K562 (cell line): Measurements from ENCODE around the gene HNMT. TPM values are rescaled to one million over a fixed set of nuclear protein-coding genes. Genes with fewer than 3 reads are reported as not detected.

ENCODE experiments used
- ATAC-seq: fragments of 200-7000 bp; cut with Tn5 transposase; 3 replicates; pipeline ENCODE4 v1.9.1; 2020; ENCODE audit warnings: moderate library complexity
- BruUV-seq: library from RNA; stranded (reverse); fragments of 400-500 nt; replicated peaks from 2 replicates; lab custom pipeline; 2021; lab: Mats Ljungman, UMichigan
- CTCF ChIA-PET: fragments of 300-600 bp; formaldehyde crosslinking; extraction: SDS; loops from one replicate; lab custom pipeline; 2021; ENCODE audit warnings: low intra/inter-chr PET ratio; lab: Yijun Ruan, JAX
- POLR2A ChIA-PET: fragments of 300-600, 350-650 bp; sonication (Branson Sonifier 250); formaldehyde crosslinking; extraction: SDS; loops from one replicate; lab custom pipeline; 2021; ENCODE audit warnings: antibody characterized with exemption, inconsistent platforms; lab: Yijun Ruan, JAX
- DNase-seq, 4 experiments: peaks; one replicate each; pipeline versions ENCODE4 v3.0.0 to v3.0.0-alpha.2; 2011 to 2018; ENCODE audit warnings: low spot score in 3 of 4, mixed read lengths in 3 of 4; ENCODE audit errors: extremely low read depth in 1 of 4
- FAIRE-seq: peaks from 2 replicates; lab custom pipeline; 2011; peaks lifted over from hg19 to GRCh38; lab: Jason Lieb, UNC
- H2AFZ ChIP-seq: 2 replicates; pipeline ENCODE4 v1.6.0; 2011; ENCODE audit warnings: low read depth, low read length, control low read depth, inconsistent platforms
- H3K27ac ChIP-seq: fragments of 200-600 bp; 3 replicates; pipeline ENCODE4 v1.8.0; 2011; ENCODE audit warnings: low read depth, mild to moderate bottlenecking, control low read depth, inconsistent platforms, low read length, moderate library complexity, mixed read lengths; ENCODE audit errors: extremely low read depth
- H3K27me3 ChIP-seq, 2 experiments: fragments of 300-600 bp in 1 of 2; 2 replicates in 1 of 2; 3 replicates in 1 of 2; pipeline versions ENCODE4 v1.6.0 to v1.8.0; 2011; ENCODE audit warnings: inconsistent platforms in 2 of 2, low read length in 2 of 2, mild to moderate bottlenecking in 1 of 2, mixed read lengths in 1 of 2, moderate library complexity in 1 of 2; ENCODE audit not compliant: control insufficient read depth in 2 of 2, insufficient read depth in 2 of 2
- H3K36me3 ChIP-seq: fragments of 300-600 bp; 3 replicates; pipeline ENCODE4 v1.8.0; 2011; ENCODE audit warnings: mild to moderate bottlenecking, low read length, inconsistent platforms; ENCODE audit not compliant: control insufficient read depth, insufficient read depth
- H3K4me1 ChIP-seq, 2 experiments: fragments of 200-600 bp in 1 of 2; replicated peaks in 1 of 2; 2 replicates in 1 of 2; 3 replicates in 1 of 2; pipeline versions ENCODE4 v1.5.1 to v1.8.0; 2011; ENCODE audit warnings: inconsistent platforms in 2 of 2, low read length in 2 of 2, mild to moderate bottlenecking in 1 of 2, mixed read lengths in 1 of 2, moderate library complexity in 1 of 2; ENCODE audit not compliant: control insufficient read depth in 2 of 2, insufficient read depth in 2 of 2
- H3K4me2 ChIP-seq: 2 replicates; pipeline ENCODE4 v1.6.1; 2011; ENCODE audit warnings: low read length, control low read depth, inconsistent platforms, mixed read lengths; ENCODE audit not compliant: insufficient read depth
- H3K4me3 ChIP-seq: fragments of 200-600 bp; sonication (generic), shearing (Covaris generic); 2 replicates; pipeline ENCODE4 v1.5.1; 2016; ENCODE audit warnings: control low read depth, inconsistent platforms
- H3K79me2 ChIP-seq: fragments of 200-600 bp; 3 replicates; pipeline ENCODE4 v1.8.0; 2011; ENCODE audit warnings: low read length, inconsistent platforms; ENCODE audit not compliant: control insufficient read depth, insufficient read depth
- H3K9ac ChIP-seq, 2 experiments: 2 replicates each; pipeline versions ENCODE4 v1.6.0 to v1.6.1; 2011; ENCODE audit warnings: low read depth in 2 of 2, low read length in 2 of 2, control low read depth in 1 of 2, inconsistent platforms in 1 of 2, mild to moderate bottlenecking in 1 of 2, mixed read lengths in 1 of 2; ENCODE audit not compliant: insufficient read depth in 1 of 2
- H3K9me1 ChIP-seq: one replicate; pipeline ENCODE4 v1.6.0; 2011; ENCODE audit warnings: inconsistent platforms, mild to moderate bottlenecking, low read length, moderate library complexity; ENCODE audit not compliant: control insufficient read depth, insufficient read depth
- H3K9me3 ChIP-seq: replicated peaks from 2 replicates; pipeline ENCODE4 v1.5.1; 2011; ENCODE audit warnings: low read depth, low read length, inconsistent platforms; ENCODE audit not compliant: control insufficient read depth, insufficient read depth
- H4K20me1 ChIP-seq: replicated peaks from 2 replicates; pipeline ENCODE4 v1.6.1; 2011; ENCODE audit warnings: low read length, inconsistent platforms, mixed read lengths; ENCODE audit not compliant: control insufficient read depth, insufficient read depth
- BRCA1 ChIP-seq, 2 experiments: fragments of 450-650 bp in 1 of 2; sonication (generic) in 1 of 2; formaldehyde crosslinking in 1 of 2; IDR thresholded peaks; 2 replicates each; pipeline versions ENCODE4 v1.5.0 to v1.6.1; 2017 to 2020; ENCODE audit warnings: mild to moderate bottlenecking in 1 of 2, missing genetic modification reagents in 1 of 2
- CTBP1 ChIP-seq: fragments of 450-650 bp; IDR thresholded peaks from 2 replicates; pipeline ENCODE4 v1.6.1; 2016; ENCODE audit warnings: borderline replicate concordance
- DPF2 ChIP-seq: fragments of 450-650 bp; IDR thresholded peaks from 2 replicates; pipeline ENCODE4 v1.6.1; 2016
- HOMEZ ChIP-seq: fragments of 250-450 bp; sonication (Bioruptor Pico); IDR thresholded peaks from 2 replicates; pipeline ENCODE4 v1.4.0; 2020; ENCODE audit warnings: mild to moderate bottlenecking, moderate library complexity
- PRMT5 ChIP-seq: sonication (generic); formaldehyde crosslinking; IDR thresholded peaks from 2 replicates; pipeline ENCODE4 v1.5.0; 2020; ENCODE audit warnings: missing genetic modification reagents
- SLC30A9 ChIP-seq: fragments of 250-450 bp; sonication (Bioruptor Pico); IDR thresholded peaks from 2 replicates; pipeline ENCODE4 v1.8.0; 2022; ENCODE audit warnings: mild to moderate bottlenecking, moderate library complexity
- SP1 ChIP-seq: sonication (generic); formaldehyde crosslinking; IDR thresholded peaks from 2 replicates; pipeline ENCODE4 v1.8.1; 2022; ENCODE audit warnings: mild to moderate bottlenecking, missing genetic modification reagents
- SPI1 ChIP-seq: IDR thresholded peaks from 2 replicates; pipeline ENCODE4 v1.6.1; 2011; ENCODE audit warnings: low read depth, low read length, control low read depth, borderline replicate concordance
- ZNF766 ChIP-seq: fragments of 200-800 bp; sonication (Bioruptor generic); conservative IDR thresholded peaks from 2 replicates; pipeline ENCODE4 v1.6.1; 2016; ENCODE audit warnings: missing genetic modification characterization, missing compliant biosample characterization
- WGBS: fragments of 100-300 bp; shearing (Covaris generic); methylation state at CpG from one replicate; pipeline ENCODE4 v1.1.6; 2016; ENCODE audit warnings: low coverage, mixed read lengths; ENCODE audit not compliant: insufficient coverage; ENCODE audit errors: missing lambda C conversion rate; 5-methylcytosine and 5-hydroxymethylcytosine counted together
- in situ Hi-C: fragments of 300-500 bp; cut with MboI; formaldehyde crosslinking; loops from 4 replicates; pipeline ENCODE4 v1.15.0; 2018; ENCODE audit warnings: inconsistent platforms, mixed read lengths
- intact Hi-C: fragments of 100-400 bp; cut with micrococcal nuclease; formaldehyde crosslinking; loops from 2 replicates; pipeline ENCODE4 v1.14.2; 2022
- polyA plus RNA-seq, 8 experiments: library from polyadenylated mRNA; depleted of rRNA in 4 of 8; stranded (reverse) in 5 of 8; unstranded in 3 of 8; fragments of >200 nt; fragmentation: Nextera tagmentation in 2 of 8; fragmentation: Illumina TruSeq in 1 of 8; extraction: Ambion mirVana in 2 of 8; extraction: Trizol in 1 of 8; gene quantifications; 2 replicates each; pipeline versions ENCODE4 v1.2.1 to v1.2.3, GENCODE V29; 2011 to 2014; ENCODE audit warnings: inconsistent platforms in 1 of 8, missing spikeins in 1 of 8
- total RNA-seq, 7 experiments: library from RNA; depleted of rRNA in 6 of 7; stranded (reverse); fragments of >200 nt in 6 of 7; fragmentation: Illumina TruSeq in 2 of 7; extraction: Trizol in 2 of 7; gene quantifications; 2 replicates each; pipeline versions ENCODE4 v1.2.1 to v1.2.3, GENCODE V29; 2011 to 2021; ENCODE audit warnings: low replicate concordance in 1 of 7

HNMT gene
- total and polyA plus RNA-seq, 9 of the 15 experiments (the other 6 are each of a cell fraction or from before 2014, with no cell fraction given), result 3.1 to 10.9 (median 5.3) TPM

GRCh38 chr2:137947032-137947727, 17.1 kb upstream of the HNMT start:
- Histone ChIP-seq H3K36me3 (no peaks in the 10 kb centered on the region), H2AFZ (peak overlapping the region; percentile 18; the same call in 1 of the 2 replicates), H3K9me3 (no peaks in the 10 kb centered on the region), H3K27ac (no peak overlapping the region), H3K4me1 (peaks cover 4 to 15% of the 10 kb centered on the region in 2 experiments; a peak in 3 of 5 replicates), H3K4me2 (no peak overlapping the region), H3K9me1 (no peaks in the 10 kb centered on the region), H3K9ac (no peak overlapping the region), H4K20me1 (no peaks in the 10 kb centered on the region), H3K4me3 (no peak overlapping the region), H3K27me3 (no peaks in the 10 kb centered on the region), H3K79me2 (no peaks in the 10 kb centered on the region)
- 48% methylated on average over 3 of the region's 3 CpGs for WGBS
- FAIRE-seq, result no peak
- ChIA-PET POLR2A (no interaction called here), CTCF (interaction anchor here (0.8 to 2.2 kb wide), 7 partner anchors 74 to 880 kb away, joined by 3 to 21 read pairs (median 4); no protein-coding TSS in a partner anchor)
- DNase-seq, result no peak
- intact Hi-C loops, result loop anchor here (1.0 to 10.0 kb wide), 3 partner anchors 73 to 428 kb away; no protein-coding TSS in a partner anchor
- TF ChIP-seq BRCA1 (IDR thresholded peaks at IDR 0.05) (no peak), BRCA1 (CRISPR knock-in tag; IDR thresholded peaks at IDR 0.05) (no peak), SPI1 (peak; percentile 95), SLC30A9 (CRISPR knock-in tag) (no peak), ZNF766 (CRISPR knock-in tag) (0 out of 2 replicates have a peak, but pooled peaks have one; percentile 8), HOMEZ (CRISPR knock-in tag) (no peak), DPF2 (no peak), PRMT5 (no peak), SP1 (CRISPR knock-in tag) (no peak), CTBP1 (no peak)
- BruUV-seq, result no TSS peak
- peak; percentile 28; the same call in 1 of the 3 replicates for ATAC-seq
- in situ Hi-C loops, result loop anchor here (5.0 kb wide), 1 partner anchor 140 kb away; no protein-coding TSS in a partner anchor
